HCT116 (cell line): ENCODE results near the gene DPH1. TPM values are rescaled to one million over a fixed set of nuclear protein-coding genes. Genes with fewer than 3 reads are reported as not detected.

Experiments
- ATAC-seq: fragments of 200-7000 bp; cut with Tn5 transposase; 2 replicates; pipeline ENCODE4 v1.9.1; 2020; ENCODE audit warnings: mild to moderate bottlenecking, moderate library complexity
- BruUV-seq: library from RNA; stranded (reverse); fragments of 400-500 nt; replicated peaks from 2 replicates; lab custom pipeline; 2021; lab: Mats Ljungman, UMichigan
- CTCF ChIA-PET: fragments of 300-600 bp; sonication (Branson Sonifier 250); formaldehyde crosslinking; loops from one replicate; lab custom pipeline; 2021; ENCODE audit warnings: antibody characterized with exemption; lab: Charles Lee
- POLR2A ChIA-PET: fragments of 300-600, 350-600 bp; sonication (Branson Sonifier 250); formaldehyde crosslinking; loops from one replicate; lab custom pipeline; 2021; ENCODE audit warnings: antibody characterized with exemption; lab: Charles Lee
- RAD21 ChIA-PET, 2 experiments: fragments of 300-600 bp; sonication (Branson Sonifier 250); formaldehyde crosslinking; loops; one replicate each; lab custom pipeline; 2023; ENCODE audit warnings: low total read pairs in 2 of 2; ENCODE audit not compliant: uncharacterized antibody in 2 of 2, unreplicated experiment in 2 of 2, low non-redundant PET in 1 of 2; lab: Charles Lee
- DNase-seq: peaks from one replicate; pipeline ENCODE4 v3.0.0-alpha.2; 2010; ENCODE audit warnings: low read depth, low spot score
- H2AFZ ChIP-seq: fragments of 200-600 bp; shearing (Covaris generic), sonication (generic); 2 replicates; pipeline ENCODE4 v1.6.1; 2017; ENCODE audit warnings: low read depth, mixed run types, mixed read lengths, antibody characterized with exemption, low read length; ENCODE audit not compliant: poor library complexity, severe bottlenecking
- H3K27ac ChIP-seq: 2 replicates; pipeline ENCODE4 v1.5.1; 2012; ENCODE audit warnings: low read depth, low read length
- H3K27me3 ChIP-seq: fragments of 200-600 bp; sonication (generic); 2 replicates; pipeline ENCODE4 v1.6.1; 2016; ENCODE audit warnings: mixed run types, low read length, mixed read lengths; ENCODE audit not compliant: insufficient read depth
- H3K36me3 ChIP-seq, 2 experiments: fragments of 200-500 bp in 1 of 2; fragments of 200-600 bp in 1 of 2; sonication (Bioruptor generic) in 1 of 2; sonication (generic) in 1 of 2; 2 replicates each; pipeline versions ENCODE4 v1.5.1 to v1.6.1; 2014 to 2016; ENCODE audit warnings: low read length in 2 of 2, inconsistent platforms in 1 of 2, mixed read lengths in 1 of 2, mixed run types in 1 of 2; ENCODE audit not compliant: insufficient read depth in 2 of 2, control insufficient read depth in 1 of 2
- H3K4me1 ChIP-seq, 2 experiments: fragments of 200-600 bp in 1 of 2; sonication (generic) in 1 of 2; 2 replicates each; pipeline versions ENCODE4 v1.5.1 to v1.6.1; 2012 to 2017; ENCODE audit warnings: low read length in 2 of 2, inconsistent platforms in 1 of 2, mild to moderate bottlenecking in 1 of 2, mixed read lengths in 1 of 2, mixed run types in 1 of 2, moderate library complexity in 1 of 2; ENCODE audit not compliant: insufficient read depth in 2 of 2, control insufficient read depth in 1 of 2
- H3K4me2 ChIP-seq: fragments of 200-600 bp; sonication (generic); 2 replicates; pipeline ENCODE4 v1.6.1; 2017; ENCODE audit warnings: mixed run types, low read length, mixed read lengths
- H3K4me3 ChIP-seq, 2 experiments: fragments of 200-600 bp in 1 of 2; sonication (generic) in 1 of 2; replicated peaks in 1 of 2; 2 replicates each; pipeline ENCODE4 v1.5.1; 2011 to 2016; ENCODE audit warnings: low read length in 2 of 2, control low read depth in 1 of 2, low read depth in 1 of 2, mild to moderate bottlenecking in 1 of 2, mixed read lengths in 1 of 2, mixed run types in 1 of 2
- H3K79me2 ChIP-seq: fragments of 200-600 bp; sonication (generic); 2 replicates; pipeline ENCODE4 v1.6.1; 2017; ENCODE audit warnings: mild to moderate bottlenecking, mixed run types, low read length, moderate library complexity, mixed read lengths; ENCODE audit not compliant: insufficient read depth
- H3K9ac ChIP-seq: fragments of 200-600 bp; sonication (generic); 2 replicates; pipeline ENCODE4 v1.6.1; 2016; ENCODE audit warnings: low read length, mixed read lengths
- H3K9me2 ChIP-seq: fragments of 200-600 bp; sonication (generic), shearing (Covaris generic); 2 replicates; pipeline ENCODE4 v1.6.1; 2017; ENCODE audit warnings: mixed run types, mild to moderate bottlenecking, moderate library complexity; ENCODE audit not compliant: insufficient read depth
- H3K9me3 ChIP-seq, 2 experiments: fragments of 200-500 bp in 1 of 2; fragments of 200-600 bp in 1 of 2; sonication (Bioruptor generic) in 1 of 2; sonication (generic) in 1 of 2; 2 replicates each; pipeline ENCODE4 v1.6.1; 2014 to 2017; ENCODE audit warnings: low read length in 2 of 2, mixed read lengths in 2 of 2, inconsistent platforms in 1 of 2, low read depth in 1 of 2, mild to moderate bottlenecking in 1 of 2, mixed run types in 1 of 2, moderate library complexity in 1 of 2; ENCODE audit not compliant: control insufficient read depth in 1 of 2, insufficient read depth in 1 of 2
- H4K20me1 ChIP-seq: fragments of 200-600 bp; sonication (generic), shearing (Covaris generic); 2 replicates; pipeline ENCODE4 v1.6.1; 2017; ENCODE audit warnings: mixed run types, mild to moderate bottlenecking, moderate library complexity; ENCODE audit not compliant: insufficient read depth
- CEBPB ChIP-seq: IDR thresholded peaks from 2 replicates; pipeline ENCODE4 v1.6.1; 2012; ENCODE audit warnings: low read depth
- EGR1 ChIP-seq: IDR thresholded peaks from 2 replicates; pipeline ENCODE4 v1.6.1; 2012; ENCODE audit warnings: low read depth
- ELF1 ChIP-seq: IDR thresholded peaks from 2 replicates; pipeline ENCODE4 v1.6.1; 2012; ENCODE audit warnings: low read depth, borderline replicate concordance
- EZH2 ChIP-seq: fragments of 200-600 bp; sonication (generic); IDR thresholded peaks from 2 replicates; pipeline ENCODE4 v1.6.1; 2017; ENCODE audit warnings: antibody characterized with exemption, mixed run types
- FOSL1 ChIP-seq: IDR thresholded peaks from 2 replicates; pipeline ENCODE4 v1.6.1; 2012; ENCODE audit warnings: low read depth
- JUND ChIP-seq: IDR thresholded peaks from 2 replicates; pipeline ENCODE4 v1.6.1; 2012
- MAX ChIP-seq: IDR thresholded peaks from 2 replicates; pipeline ENCODE4 v1.6.1; 2012
- POLR2AphosphoS5 ChIP-seq: IDR thresholded peaks from 2 replicates; pipeline ENCODE4 v1.6.1; 2011; ENCODE audit warnings: mild to moderate bottlenecking, low read depth, low read length, moderate library complexity
- RAD21 ChIP-seq: IDR thresholded peaks from 2 replicates; pipeline ENCODE4 v1.6.1; 2012; ENCODE audit warnings: low read depth, mild to moderate bottlenecking
- SP1 ChIP-seq: IDR thresholded peaks from 2 replicates; pipeline ENCODE4 v1.6.1; 2012; ENCODE audit warnings: low read depth
- SRF ChIP-seq: IDR thresholded peaks from 2 replicates; pipeline ENCODE4 v1.6.1; 2012; ENCODE audit warnings: low read depth
- YY1 ChIP-seq: IDR thresholded peaks from 2 replicates; pipeline ENCODE4 v1.6.1; 2011; ENCODE audit warnings: low read length, low read depth, moderate library complexity, mild to moderate bottlenecking; ENCODE audit not compliant: insufficient replicate concordance; ENCODE audit errors: extremely low read depth
- ZFX ChIP-seq: fragments of 450-650 bp; IDR thresholded peaks from 2 replicates; pipeline ENCODE4 v1.6.1; 2017
- ZNF274 ChIP-seq: fragments of 200-500 bp; sonication (Bioruptor generic); IDR thresholded peaks from 2 replicates; pipeline ENCODE4 v1.6.1; 2014; ENCODE audit warnings: mild to moderate bottlenecking, low read depth, low read length, inconsistent platforms
- intact Hi-C: fragments of 100-400 bp; cut with micrococcal nuclease; formaldehyde crosslinking; loops from 2 replicates; pipeline ENCODE4 v1.10.0; 2022
- total RNA-seq: library from RNA; stranded (reverse); gene quantifications from one replicate; pipeline ENCODE4 v1.2.1, GENCODE V29; 2021; ENCODE audit not compliant: unreplicated experiment
- TF ChIP-seq, protein P1 (sequence below), 3 experiments: fragments of 200-600 bp in 1 of 3; sonication (generic) in 1 of 3; IDR thresholded peaks in 2 of 3; conservative IDR thresholded peaks in 1 of 3; 2 replicates each; pipeline ENCODE4 v1.5.1; 2012 to 2017; ENCODE audit warnings: low read depth in 2 of 3, low read length in 2 of 3, antibody characterized with exemption in 1 of 3, borderline replicate concordance in 1 of 3, control low read depth in 1 of 3, mild to moderate bottlenecking in 1 of 3, mixed read lengths in 1 of 3, mixed run types in 1 of 3, moderate library complexity in 1 of 3; ENCODE audit not compliant: insufficient read depth in 1 of 3
- TF ChIP-seq, protein P2 (sequence below): IDR thresholded peaks from 2 replicates; pipeline ENCODE4 v1.6.1; 2012

DPH1 gene
- total RNA-seq, 1 experiment from 2014 or later: 47.2 TPM

DNA sequence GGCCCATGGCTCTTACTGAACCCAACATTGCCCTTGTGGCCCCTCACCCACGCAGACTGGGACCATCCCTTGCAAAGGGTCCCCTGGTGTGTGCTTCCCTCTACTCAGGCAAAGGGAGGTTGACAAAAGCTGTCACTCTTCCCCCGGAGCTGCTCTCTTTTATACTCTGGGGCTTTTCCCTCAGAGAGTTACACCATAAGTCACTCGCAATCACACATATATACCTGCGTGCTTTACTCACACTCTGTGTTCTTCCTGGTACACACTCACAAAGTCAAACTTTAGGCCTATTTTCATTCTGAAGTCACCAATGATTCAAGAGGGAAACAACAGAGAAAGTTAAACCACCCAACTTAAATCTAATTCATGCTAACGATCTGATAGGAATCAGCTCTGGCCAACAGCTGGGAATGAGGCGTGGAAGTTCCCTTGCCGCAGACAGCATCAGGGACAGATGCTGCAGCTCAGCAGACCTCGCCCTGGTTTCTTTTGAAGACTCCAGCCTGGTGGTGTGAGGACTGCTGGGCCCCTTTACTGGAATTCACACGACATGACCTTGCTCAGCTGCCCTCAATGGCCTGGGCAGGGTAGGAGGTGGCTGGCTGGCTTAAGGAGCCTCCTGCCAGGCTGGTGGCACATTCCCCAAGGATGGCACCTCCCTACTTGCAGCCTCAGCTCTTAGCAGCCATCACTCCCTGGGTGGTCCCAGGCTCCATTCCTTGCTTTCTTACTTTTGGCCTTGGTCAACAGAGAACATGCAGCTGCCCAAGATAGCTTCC is 52.2 kb downstream of the DPH1 start:
- CTCF ChIA-PET: interaction anchor here (0.9 kb wide), 1 partner anchor 162 kb away, joined by 3 read pairs; no protein-coding TSS in a partner anchor
- Histone ChIP-seq H3K79me2 (no peaks in the 10 kb centered on the region), H3K9ac (no peak overlapping the region), H3K9me3 (no peaks in the 10 kb centered on the region), H3K4me2 (no peak overlapping the region), H4K20me1 (no peaks in the 10 kb centered on the region), H3K4me3 (no peak overlapping the region), H3K9me2 (no peaks in the 10 kb centered on the region), H3K36me3 (0 out of 4 replicates have a peak, but pooled peaks cover 0 to 2% of the 10 kb centered on the region in 2 experiments), H2AFZ (no peak overlapping the region), H3K4me1 (peaks cover 0 to 16% of the 10 kb centered on the region in 2 experiments; a peak in 1 of 4 replicates), H3K27ac (no peak overlapping the region), H3K27me3 (no peaks in the 10 kb centered on the region)
- TF ChIP-seq ELF1: no peak
- TF ChIP-seq RAD21: no peak
- TF ChIP-seq, protein P1, sequence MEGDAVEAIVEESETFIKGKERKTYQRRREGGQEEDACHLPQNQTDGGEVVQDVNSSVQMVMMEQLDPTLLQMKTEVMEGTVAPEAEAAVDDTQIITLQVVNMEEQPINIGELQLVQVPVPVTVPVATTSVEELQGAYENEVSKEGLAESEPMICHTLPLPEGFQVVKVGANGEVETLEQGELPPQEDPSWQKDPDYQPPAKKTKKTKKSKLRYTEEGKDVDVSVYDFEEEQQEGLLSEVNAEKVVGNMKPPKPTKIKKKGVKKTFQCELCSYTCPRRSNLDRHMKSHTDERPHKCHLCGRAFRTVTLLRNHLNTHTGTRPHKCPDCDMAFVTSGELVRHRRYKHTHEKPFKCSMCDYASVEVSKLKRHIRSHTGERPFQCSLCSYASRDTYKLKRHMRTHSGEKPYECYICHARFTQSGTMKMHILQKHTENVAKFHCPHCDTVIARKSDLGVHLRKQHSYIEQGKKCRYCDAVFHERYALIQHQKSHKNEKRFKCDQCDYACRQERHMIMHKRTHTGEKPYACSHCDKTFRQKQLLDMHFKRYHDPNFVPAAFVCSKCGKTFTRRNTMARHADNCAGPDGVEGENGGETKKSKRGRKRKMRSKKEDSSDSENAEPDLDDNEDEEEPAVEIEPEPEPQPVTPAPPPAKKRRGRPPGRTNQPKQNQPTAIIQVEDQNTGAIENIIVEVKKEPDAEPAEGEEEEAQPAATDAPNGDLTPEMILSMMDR (IDR thresholded peaks at IDR 0.05 in 2 of 3, conservative IDR thresholded peaks at IDR 0.05 in 1 of 3; ENCODE audit: borderline replicate concordance in 1 of 3, insufficient read depth in 1 of 3, low read depth in 2 of 3, low read length in 2 of 3): no peak
- TF ChIP-seq POLR2AphosphoS5: no peak
- TF ChIP-seq ZNF274: no peak
- TF ChIP-seq MAX: no peak
- no peak for TF ChIP-seq ZFX
- no peak for TF ChIP-seq YY1
- TF ChIP-seq SRF: no peak
- no peak for TF ChIP-seq SP1
- TF ChIP-seq, protein P2, sequence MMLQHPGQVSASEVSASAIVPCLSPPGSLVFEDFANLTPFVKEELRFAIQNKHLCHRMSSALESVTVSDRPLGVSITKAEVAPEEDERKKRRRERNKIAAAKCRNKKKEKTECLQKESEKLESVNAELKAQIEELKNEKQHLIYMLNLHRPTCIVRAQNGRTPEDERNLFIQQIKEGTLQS: no peak
- no peak for TF ChIP-seq CEBPB
- no peak for TF ChIP-seq JUND
- TF ChIP-seq EZH2: no peak
- no peak for TF ChIP-seq EGR1
- TF ChIP-seq FOSL1: no peak
- RAD21 ChIA-PET: no interaction called here
- no TSS peak for BruUV-seq
- ATAC-seq (no peak), DNase-seq (no peak)
- POLR2A ChIA-PET: no interaction called here
- intact Hi-C loops: no loop called here
